A549 (cell line): Measurements from ENCODE around the gene PCYT1A. TPM values are rescaled to one million over a fixed set of nuclear protein-coding genes. Genes with fewer than 3 reads are reported as not detected.

Experiments
- ATAC-seq, 2 experiments: fragments of 200-7000 bp in 1 of 2; fragments of >200 bp in 1 of 2; cut with Nextera tagmentation in 1 of 2; cut with Tn5 transposase in 1 of 2; 3 replicates each; pipeline versions ENCODE4 v1.8.0 to v1.9.1; 2018 to 2020; ENCODE audit warnings: mild to moderate bottlenecking in 1 of 2, moderate library complexity in 1 of 2
- CTCF ChIA-PET: fragments of 300-600 bp; sonication (Branson Sonifier 250); formaldehyde crosslinking; extraction: SDS; loops from one replicate; lab custom pipeline; 2021; ENCODE audit warnings: antibody characterized with exemption, inconsistent platforms; lab: Yijun Ruan, JAX
- POLR2A ChIA-PET: fragments of 350-600 bp; formaldehyde crosslinking; extraction: SDS; loops from one replicate; lab custom pipeline; 2021; ENCODE audit warnings: antibody characterized with exemption, inconsistent platforms; lab: Yijun Ruan, JAX
- DNase-seq, 2 experiments: peaks; one replicate each; pipeline versions ENCODE4 v3.0.0 to v3.0.0-alpha.2; 2011 to 2016; ENCODE audit warnings: low read depth in 1 of 2, low spot score in 1 of 2
- FAIRE-seq: peaks from 2 replicates; lab custom pipeline; 2011; peaks lifted over from hg19 to GRCh38; lab: Jason Lieb, UNC
- H3K27ac ChIP-seq, 2 experiments: fragments of >200 bp; sonication (Bioruptor Twin); formaldehyde crosslinking; 3 replicates each; pipeline ENCODE4 v1.5.1; 2016 to 2017
- H3K4me1 ChIP-seq: fragments of >200 bp; sonication (Bioruptor Twin); formaldehyde crosslinking; 3 replicates; pipeline ENCODE4 v1.6.1; 2016
- H3K4me2 ChIP-seq: fragments of >200 bp; sonication (Bioruptor Twin); formaldehyde crosslinking; 3 replicates; pipeline ENCODE4 v1.6.1; 2016
- H3K4me3 ChIP-seq: fragments of >200 bp; sonication (Bioruptor Twin); formaldehyde crosslinking; 3 replicates; pipeline ENCODE4 v1.5.1; 2016
- H3K9me3 ChIP-seq: fragments of >200 bp; sonication (Bioruptor Twin); formaldehyde crosslinking; 3 replicates; pipeline ENCODE4 v1.6.1; 2016
- ATOH8 ChIP-seq: fragments of 250-450 bp; sonication (Bioruptor Pico); IDR thresholded peaks from 2 replicates; pipeline ENCODE4 v1.5.0; 2020; ENCODE audit warnings: low read depth, mild to moderate bottlenecking, moderate library complexity
- BHLHE40 ChIP-seq: IDR thresholded peaks from 2 replicates; pipeline ENCODE4 v1.6.1; 2012; ENCODE audit warnings: low read depth, low read length, inconsistent platforms
- CBX2 ChIP-seq: fragments of 200-600 bp; sonication (generic); IDR thresholded peaks from 2 replicates; pipeline ENCODE4 v1.6.1; 2016; ENCODE audit warnings: low read depth, mild to moderate bottlenecking, borderline replicate concordance
- CBX8 ChIP-seq: fragments of 200-600 bp; sonication (generic); IDR thresholded peaks from 2 replicates; pipeline ENCODE4 v1.6.1; 2016
- CTCF ChIP-seq: fragments of >200 bp; sonication (Bioruptor Twin); formaldehyde crosslinking; IDR thresholded peaks from 3 replicates; pipeline ENCODE4 v1.5.1; 2016
- E2F6 ChIP-seq: IDR thresholded peaks from 2 replicates; pipeline ENCODE4 v1.6.1; 2012; ENCODE audit warnings: low read depth, borderline replicate concordance
- EHF ChIP-seq: fragments of 250-450 bp; sonication (Bioruptor Pico); IDR thresholded peaks from 2 replicates; pipeline ENCODE4 v1.5.0; 2020; ENCODE audit warnings: mild to moderate bottlenecking
- EHMT2 ChIP-seq: fragments of 200-600 bp; sonication (generic); IDR thresholded peaks from 2 replicates; pipeline ENCODE4 v1.6.1; 2016; ENCODE audit warnings: antibody characterized with exemption, low read depth, mild to moderate bottlenecking, moderate library complexity
- EP300 ChIP-seq, 2 experiments: fragments of >200 bp; sonication (Bioruptor Twin); formaldehyde crosslinking; IDR thresholded peaks; 2 replicates in 1 of 2; 3 replicates in 1 of 2; pipeline ENCODE4 v1.6.1; 2016 to 2017
- ESRRA ChIP-seq: fragments of 150-350 bp; IDR thresholded peaks from 2 replicates; pipeline ENCODE4 v1.6.1; 2014; ENCODE audit warnings: mild to moderate bottlenecking, low read length, borderline replicate concordance
- FOSB ChIP-seq: fragments of 250-450 bp; sonication (Bioruptor Pico); IDR thresholded peaks from 2 replicates; pipeline ENCODE4 v1.5.0; 2020; ENCODE audit warnings: mild to moderate bottlenecking, moderate library complexity
- FOSL2 ChIP-seq, 2 experiments: fragments of 450-650 bp in 1 of 2; fragments of >200 bp in 1 of 2; sonication (Bioruptor Twin) in 1 of 2; formaldehyde crosslinking; IDR thresholded peaks; 2 replicates each; pipeline versions ENCODE4 v1.5.0 to v1.6.1; 2016 to 2020; ENCODE audit warnings: mild to moderate bottlenecking in 1 of 2, moderate library complexity in 1 of 2
- FOXS1 ChIP-seq: fragments of 250-450 bp; sonication (Bioruptor Pico); IDR thresholded peaks from 2 replicates; pipeline ENCODE4 v1.5.0; 2020; ENCODE audit warnings: mild to moderate bottlenecking, moderate library complexity
- GATA3 ChIP-seq: IDR thresholded peaks from 2 replicates; pipeline ENCODE4 v1.6.1; 2012; ENCODE audit warnings: borderline replicate concordance
- HES2 ChIP-seq: fragments of >200 bp; sonication (Bioruptor Twin); formaldehyde crosslinking; IDR thresholded peaks from 2 replicates; pipeline ENCODE4 v1.6.1; 2016
- HEYL ChIP-seq: fragments of 250-450 bp; sonication (Bioruptor Pico); IDR thresholded peaks from 2 replicates; pipeline ENCODE4 v1.8.0; 2021; ENCODE audit warnings: mild to moderate bottlenecking, moderate library complexity
- HMGXB4 ChIP-seq: fragments of 250-450 bp; sonication (Bioruptor Pico); IDR thresholded peaks from 2 replicates; pipeline ENCODE4 v1.5.0; 2021; ENCODE audit warnings: mild to moderate bottlenecking, moderate library complexity, borderline replicate concordance
- KDM5A ChIP-seq: fragments of 200-600 bp; sonication (generic); IDR thresholded peaks from 2 replicates; pipeline ENCODE4 v1.6.1; 2016; ENCODE audit warnings: antibody characterized with exemption, mild to moderate bottlenecking
- MAFK ChIP-seq: fragments of 450-650 bp; IDR thresholded peaks from 2 replicates; pipeline ENCODE4 v1.6.1; 2014; ENCODE audit not compliant: partially characterized antibody
- NFE2L2 ChIP-seq: fragments of 150-350 bp; conservative IDR thresholded peaks from 2 replicates; pipeline ENCODE4 v1.6.1; 2014; ENCODE audit warnings: low read length
- PBX3 ChIP-seq: IDR thresholded peaks from 2 replicates; pipeline ENCODE4 v1.6.1; 2012
- POLR2AphosphoS2 ChIP-seq: conservative IDR thresholded peaks from 2 replicates; pipeline ENCODE4 v1.6.1; 2012; ENCODE audit warnings: low read length, improper control_type of control experiment, inconsistent platforms
- RARB ChIP-seq: fragments of 250-450 bp; sonication (Bioruptor Pico); IDR thresholded peaks from 2 replicates; pipeline ENCODE4 v1.8.0; 2021; ENCODE audit warnings: mild to moderate bottlenecking, moderate library complexity
- RFX5 ChIP-seq: fragments of 450-650 bp; IDR thresholded peaks from 2 replicates; pipeline ENCODE4 v1.7.1; 2014; ENCODE audit warnings: antibody characterized with exemption, mild to moderate bottlenecking, moderate library complexity
- SREBF2 ChIP-seq: fragments of 450-650 bp; IDR thresholded peaks from 2 replicates; pipeline ENCODE4 v1.6.1; 2014; ENCODE audit warnings: mild to moderate bottlenecking, moderate library complexity
- TP53 ChIP-seq: fragments of 250-450 bp; sonication (Bioruptor Pico); IDR thresholded peaks from 2 replicates; pipeline ENCODE4 v1.5.0; 2021; ENCODE audit warnings: mild to moderate bottlenecking, moderate library complexity
- WGBS: methylation state at CpG from one replicate; pipeline ENCODE4 v1.1.6; 2017; ENCODE audit errors: missing lambda C conversion rate; 5-methylcytosine and 5-hydroxymethylcytosine counted together
- polyA plus RNA-seq, 4 experiments: library from polyadenylated mRNA; depleted of rRNA in 3 of 4; stranded (reverse); fragments of >200 nt; fragmentation: RNase III in 1 of 4; extraction: RNeasy Plus Mini Kit Qiagen cat#74134 plus additional on column Dnase treatment in 1 of 4; gene quantifications; 2 replicates in 3 of 4; 3 replicates in 1 of 4; pipeline ENCODE4 v1.2.3, GENCODE V29; 2011 to 2017

The PCYT1A gene
- polyA plus RNA-seq, 2 of the 4 experiments (the other 2 are of a cell fraction) = 41.9 to 45.4 TPM

GRCh38 chr3:196274585-196274984 lies 12.9 kb downstream of the PCYT1A start:
- FAIRE-seq = no peak
- TF ChIP-seq PBX3 = no peak
- no peak for TF ChIP-seq ESRRA
- TF ChIP-seq EP300 (IDR thresholded peaks at IDR 0.05) = no peak
- TF ChIP-seq GATA3 = no peak
- TF ChIP-seq HES2 = no peak
- no peak for TF ChIP-seq SREBF2
- TF ChIP-seq E2F6 = no peak
- no peak for TF ChIP-seq CBX8
- TF ChIP-seq BHLHE40 = no peak
- TF ChIP-seq FOXS1 = no peak
- no peak for TF ChIP-seq FOSL2 (IDR thresholded peaks at IDR 0.05)
- no peak for TF ChIP-seq FOSL2 (CRISPR knock-in tag; IDR thresholded peaks at IDR 0.05)
- no peak for TF ChIP-seq EHMT2
- TF ChIP-seq MAFK = no peak
- TF ChIP-seq, all 56 proteins: peak for 0
- ChIA-PET CTCF (no interaction called here), POLR2A (no interaction called here)
- WGBS = 85% methylated on average over 5 of the region's 5 CpGs
- no peak for DNase-seq
- Histone ChIP-seq H3K4me2 (no peak overlapping the region), H3K27ac (no peak overlapping the region), H3K4me3 (no peak overlapping the region), H3K4me1 (peaks cover 12% of the 10 kb centered on the region), H3K9me3 (no peaks in the 10 kb centered on the region)
- no peak for ATAC-seq

- no peak for DNase-seq
- no peak overlapping the region for H3K27ac ChIP-seq
- ChIA-PET POLR2A (no interaction called here), CTCF (interaction anchor here (1.0 to 1.2 kb wide), 3 partner anchors 8 to 255 kb away, joined by 3 to 4 read pairs (median 3); no protein-coding TSS in a partner anchor)
- ATAC-seq = no peak
- no peak overlapping the region for H3K4me3 ChIP-seq
- 80% methylated on average over 1 of the region's 12 CpGs for WGBS
- FAIRE-seq = no peak
- no peaks in the 10 kb centered on the region for H3K9me3 ChIP-seq
- H3K4me2 ChIP-seq = no peak overlapping the region
- TF ChIP-seq HEYL (CRISPR knock-in tag) = no peak
- TF ChIP-seq POLR2AphosphoS2 = no peak
- no peak for TF ChIP-seq RFX5
- no peak for TF ChIP-seq TP53
- no peak for TF ChIP-seq EHF (CRISPR knock-in tag)
- peaks cover 10% of the 10 kb centered on the region for H3K4me1 ChIP-seq
These were observed 13.9 kb downstream of the PCYT1A start for GRCh38 chr3:196273655-196274054.

GRCh38 chr3:196272826-196273225 lies 14.7 kb downstream of the PCYT1A start:
- CTCF ChIA-PET = interaction anchor here (0.5 to 1.2 kb wide), 5 partner anchors 8 to 906 kb away, joined by 3 to 4 read pairs (median 3); no protein-coding TSS in a partner anchor

More at GRCh38 chr3:196272826-196273225, 14.7 kb downstream of the PCYT1A start:
- WGBS = 94% methylated on average over 10 of the region's 14 CpGs
- no peak for ATAC-seq
- DNase-seq = no peak
- H3K9me3 ChIP-seq = no peaks in the 10 kb centered on the region
- FAIRE-seq = no peak
- H3K4me1 ChIP-seq = peaks cover 16% of the 10 kb centered on the region
- POLR2A ChIA-PET = interaction anchor here (0.9 kb wide), 1 partner anchor 15 kb away, joined by 3 read pairs; the partner anchor contains the start of gene PCYT1A
- H3K27ac ChIP-seq = no peak overlapping the region
- no peak overlapping the region for H3K4me2 ChIP-seq
- no peak overlapping the region for H3K4me3 ChIP-seq
- TF ChIP-seq NFE2L2 (no peak), SREBF2 (no peak), ATOH8 (CRISPR knock-in tag) (no peak), CBX8 (no peak), CTCF (no peak), HMGXB4 (CRISPR knock-in tag) (no peak), FOSL2 (IDR thresholded peaks at IDR 0.05) (no peak), FOSL2 (CRISPR knock-in tag; IDR thresholded peaks at IDR 0.05) (no peak), E2F6 (no peak), KDM5A (no peak), RARB (no peak), CBX2 (no peak), FOSB (CRISPR knock-in tag) (no peak), HEYL (CRISPR knock-in tag) (no peak)
